Measurements from ENCODE around the gene TLE6. TPM values are rescaled to one million over a fixed set of nuclear protein-coding genes. Genes with fewer than 3 reads are reported as not detected.

TLE6 gene
- total RNA-seq, 1 donor from 2014 or later = 0.59 TPM

DNA sequence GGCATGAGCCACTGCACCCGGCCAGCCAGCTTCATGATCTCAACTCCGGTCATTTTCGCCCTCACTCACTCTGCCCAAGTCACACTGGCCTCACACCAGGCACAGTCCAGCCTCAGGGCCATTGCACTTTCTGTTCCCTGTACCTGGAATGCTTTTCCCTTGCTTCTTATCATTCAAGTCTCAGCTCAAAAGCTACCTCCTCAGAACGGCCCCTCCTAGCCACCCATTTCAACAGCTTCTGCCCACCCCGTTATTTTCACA, 54.2 kb downstream of the TLE6 start:
- peaks cover 22% of the 10 kb centered on the region for H3K4me1 Mint-ChIP-seq (ENCODE audit: unreplicated experiment)
- no peak for DNase-seq (ENCODE audit: low spot score)
- H3K36me3 Mint-ChIP-seq (ENCODE audit: low read depth, unreplicated experiment) = no peaks in the 10 kb centered on the region
- no peaks in the 10 kb centered on the region for H3K9me3 Mint-ChIP-seq (ENCODE audit: unreplicated experiment)
- H3K27ac Mint-ChIP-seq (ENCODE audit: unreplicated experiment) = peak overlapping the region; percentile 77
- H3K4me3 Mint-ChIP-seq (ENCODE audit: unreplicated experiment) = peak overlapping the region; percentile 72
- TF ChIP-seq, protein P1, sequence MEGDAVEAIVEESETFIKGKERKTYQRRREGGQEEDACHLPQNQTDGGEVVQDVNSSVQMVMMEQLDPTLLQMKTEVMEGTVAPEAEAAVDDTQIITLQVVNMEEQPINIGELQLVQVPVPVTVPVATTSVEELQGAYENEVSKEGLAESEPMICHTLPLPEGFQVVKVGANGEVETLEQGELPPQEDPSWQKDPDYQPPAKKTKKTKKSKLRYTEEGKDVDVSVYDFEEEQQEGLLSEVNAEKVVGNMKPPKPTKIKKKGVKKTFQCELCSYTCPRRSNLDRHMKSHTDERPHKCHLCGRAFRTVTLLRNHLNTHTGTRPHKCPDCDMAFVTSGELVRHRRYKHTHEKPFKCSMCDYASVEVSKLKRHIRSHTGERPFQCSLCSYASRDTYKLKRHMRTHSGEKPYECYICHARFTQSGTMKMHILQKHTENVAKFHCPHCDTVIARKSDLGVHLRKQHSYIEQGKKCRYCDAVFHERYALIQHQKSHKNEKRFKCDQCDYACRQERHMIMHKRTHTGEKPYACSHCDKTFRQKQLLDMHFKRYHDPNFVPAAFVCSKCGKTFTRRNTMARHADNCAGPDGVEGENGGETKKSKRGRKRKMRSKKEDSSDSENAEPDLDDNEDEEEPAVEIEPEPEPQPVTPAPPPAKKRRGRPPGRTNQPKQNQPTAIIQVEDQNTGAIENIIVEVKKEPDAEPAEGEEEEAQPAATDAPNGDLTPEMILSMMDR (IDR thresholded peaks at IDR 0.05; ENCODE audit: unreplicated experiment) = no peak
- H3K27me3 Mint-ChIP-seq (ENCODE audit: unreplicated experiment) = peaks cover 30% of the 10 kb centered on the region

DNA sequence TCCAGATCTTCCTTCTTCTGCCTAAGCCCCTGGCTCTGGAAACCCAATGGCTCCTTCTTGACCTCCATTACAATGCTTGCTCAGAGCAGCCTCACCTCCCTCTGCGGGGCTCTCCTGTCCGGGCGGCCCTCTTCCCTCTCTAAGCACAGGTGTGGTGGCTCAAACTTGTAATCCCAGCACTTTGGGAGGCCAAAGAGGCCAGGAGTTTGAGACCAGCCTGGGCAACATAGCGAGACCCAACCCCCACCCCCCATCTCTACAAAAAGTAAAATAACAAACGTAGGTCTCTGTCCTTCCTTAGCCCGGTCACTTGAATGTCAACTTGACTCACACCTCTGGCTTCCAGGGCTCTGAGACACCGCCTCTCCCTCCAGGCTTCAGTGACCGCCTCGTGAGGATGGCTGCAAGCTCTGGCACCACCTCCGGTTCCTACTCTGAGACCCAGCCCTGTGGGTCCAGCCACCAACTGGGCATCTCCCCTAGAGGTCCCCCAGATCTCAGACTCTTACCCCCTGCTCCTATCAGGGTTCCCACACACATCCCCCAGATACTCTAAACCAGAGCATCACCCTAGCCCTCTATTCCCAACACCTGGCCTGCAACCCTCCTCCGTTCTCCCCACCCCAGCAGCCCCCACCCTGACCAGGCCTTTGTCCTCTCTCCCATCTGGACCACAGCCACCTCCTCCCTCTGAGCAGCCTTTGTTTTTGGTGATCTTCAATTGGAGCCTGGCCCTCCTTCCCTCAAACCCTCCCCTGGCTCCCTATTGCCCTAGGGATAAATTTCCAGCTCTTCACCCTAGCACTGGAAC, 56.4 kb downstream of the TLE6 start:
- Mint-ChIP-seq H3K9me3 (ENCODE audit: unreplicated experiment) (no peaks in the 10 kb centered on the region), H3K36me3 (ENCODE audit: low read depth, unreplicated experiment) (no peaks in the 10 kb centered on the region), H3K27ac (ENCODE audit: unreplicated experiment) (no peak overlapping the region), H3K4me3 (ENCODE audit: unreplicated experiment) (no peak overlapping the region), H3K27me3 (ENCODE audit: unreplicated experiment) (peaks cover 28% of the 10 kb centered on the region), H3K4me1 (ENCODE audit: unreplicated experiment) (peaks cover 24% of the 10 kb centered on the region)
- DNase-seq (ENCODE audit: low spot score) = no peak
- TF ChIP-seq, protein P1 (IDR thresholded peaks at IDR 0.05; ENCODE audit: unreplicated experiment) = no peak

DNA sequence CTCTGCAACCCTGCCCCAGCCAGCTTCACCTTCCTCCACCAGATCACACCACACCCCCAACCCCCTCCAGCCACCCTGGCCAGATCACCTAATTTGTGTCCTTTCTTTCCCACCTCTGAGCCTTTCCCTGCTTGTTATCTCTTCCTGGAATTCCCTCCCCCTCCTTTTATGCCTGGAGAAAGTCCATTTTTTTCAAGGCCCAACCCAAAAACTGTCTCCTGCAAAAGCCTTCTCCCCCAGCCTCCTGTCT, 57.0 kb downstream of the TLE6 start:
- TF ChIP-seq, protein P1 (IDR thresholded peaks at IDR 0.05; ENCODE audit: unreplicated experiment) = no peak
- no peak for DNase-seq (ENCODE audit: low spot score)
- H3K9me3 Mint-ChIP-seq (ENCODE audit: unreplicated experiment) = no peaks in the 10 kb centered on the region
- peaks cover 24% of the 10 kb centered on the region for H3K4me1 Mint-ChIP-seq (ENCODE audit: unreplicated experiment)
- H3K36me3 Mint-ChIP-seq (ENCODE audit: low read depth, unreplicated experiment) = no peaks in the 10 kb centered on the region
- H3K4me3 Mint-ChIP-seq (ENCODE audit: unreplicated experiment) = no peak overlapping the region
- peaks cover 28% of the 10 kb centered on the region for H3K27me3 Mint-ChIP-seq (ENCODE audit: unreplicated experiment)
- no peak overlapping the region for H3K27ac Mint-ChIP-seq (ENCODE audit: unreplicated experiment)

- Mint-ChIP-seq H3K4me1 (ENCODE audit: unreplicated experiment) (peaks cover 24% of the 10 kb centered on the region), H3K27me3 (ENCODE audit: unreplicated experiment) (peaks cover 26% of the 10 kb centered on the region), H3K36me3 (ENCODE audit: low read depth, unreplicated experiment) (no peaks in the 10 kb centered on the region), H3K4me3 (ENCODE audit: unreplicated experiment) (peak overlapping the region; percentile 91), H3K9me3 (ENCODE audit: unreplicated experiment) (no peaks in the 10 kb centered on the region), H3K27ac (ENCODE audit: unreplicated experiment) (peak overlapping the region; percentile 81)
- TF ChIP-seq, protein P1 (IDR thresholded peaks at IDR 0.05; ENCODE audit: unreplicated experiment) = no peak
- DNase-seq (ENCODE audit: low spot score) = no peak
Measured at GRCh38 chr19:3034656-3035541, 57.5 kb downstream of the TLE6 start.

- peaks cover 24% of the 10 kb centered on the region for H3K4me1 Mint-ChIP-seq (ENCODE audit: unreplicated experiment)
Measured at GRCh38 chr19:3035542-3036118, 58.3 kb downstream of the TLE6 start.

More at GRCh38 chr19:3035542-3036118, 58.3 kb downstream of the TLE6 start:
- Mint-ChIP-seq H3K36me3 (ENCODE audit: low read depth, unreplicated experiment) (no peaks in the 10 kb centered on the region), H3K9me3 (ENCODE audit: unreplicated experiment) (no peaks in the 10 kb centered on the region), H3K27me3 (ENCODE audit: unreplicated experiment) (peaks cover 22% of the 10 kb centered on the region), H3K27ac (ENCODE audit: unreplicated experiment) (peak overlapping the region; percentile 81), H3K4me3 (ENCODE audit: unreplicated experiment) (peak overlapping the region; percentile 91)
- peak; percentile 96 for DNase-seq (ENCODE audit: low spot score)
- TF ChIP-seq, protein P1 (IDR thresholded peaks at IDR 0.05; ENCODE audit: unreplicated experiment) = no peak

Measured in endothelial cell (in vitro differentiated cells).